PC-9 (cell line): ENCODE results near the gene PSORS1C1. TPM values are rescaled to one million over a fixed set of nuclear protein-coding genes. Genes with fewer than 3 reads are reported as not detected.

Experiments used
- BruUV-seq: library from RNA; stranded (reverse); fragments of 400-500 nt; replicated peaks from 2 replicates; lab custom pipeline; 2021; lab: Mats Ljungman, UMichigan
- CTCF ChIA-PET: fragments of 300-600 bp; sonication (Branson Sonifier 250); formaldehyde crosslinking; loops from one replicate; lab custom pipeline; 2022; ENCODE audit warnings: antibody characterized with exemption; lab: Charles Lee
- POLR2A ChIA-PET: fragments of 300-600 bp; sonication (Branson Sonifier 250); formaldehyde crosslinking; loops from one replicate; lab custom pipeline; 2022; ENCODE audit warnings: antibody characterized with exemption; ENCODE audit not compliant: unreplicated experiment; lab: Charles Lee
- DNase-seq, 2 experiments: peaks; one replicate each; pipeline versions ENCODE4 v3.0.0 to v3.0.0-alpha.2; 2015 to 2022; ENCODE audit warnings: mixed read lengths in 1 of 2
- H2AFZ ChIP-seq: fragments of 200-600 bp; sonication (generic); 2 replicates; pipeline ENCODE4 v1.8.1; 2017; ENCODE audit warnings: antibody characterized with exemption
- H3F3A ChIP-seq: fragments of 200-600 bp; sonication (generic); 2 replicates; pipeline ENCODE4 v1.8.1; 2017; ENCODE audit warnings: antibody characterized with exemption, mild to moderate bottlenecking, low read depth; ENCODE audit not compliant: insufficient read depth
- H3K27ac ChIP-seq: fragments of 200-600 bp; sonication (generic); 2 replicates; pipeline ENCODE4 v1.6.1; 2016; ENCODE audit warnings: mixed run types
- H3K27me3 ChIP-seq: fragments of 200-600 bp; sonication (generic); 2 replicates; pipeline ENCODE4 v1.6.1; 2016; ENCODE audit warnings: low read depth, mixed run types; ENCODE audit not compliant: insufficient read depth
- H3K36me3 ChIP-seq: fragments of 200-600 bp; sonication (generic); 2 replicates; pipeline ENCODE4 v1.6.1; 2016; ENCODE audit warnings: low read depth, mixed run types
- H3K4me1 ChIP-seq: fragments of 200-600 bp; sonication (generic); replicated peaks from 2 replicates; pipeline ENCODE4 v1.6.1; 2016; ENCODE audit warnings: mixed run types; ENCODE audit not compliant: insufficient read depth
- H3K4me2 ChIP-seq: fragments of 200-600 bp; sonication (generic); 2 replicates; pipeline ENCODE4 v1.6.1; 2017; ENCODE audit warnings: mixed run types
- H3K4me3 ChIP-seq: fragments of 200-600 bp; sonication (generic); 2 replicates; pipeline ENCODE4 v1.6.1; 2016; ENCODE audit warnings: mixed run types
- H3K79me2 ChIP-seq: fragments of 200-600 bp; sonication (generic); 2 replicates; pipeline ENCODE4 v1.6.1; 2017; ENCODE audit warnings: low read depth, mixed run types
- H3K9me2 ChIP-seq: fragments of 200-600 bp; sonication (generic); 2 replicates; pipeline ENCODE4 v1.8.1; 2017; ENCODE audit warnings: mild to moderate bottlenecking; ENCODE audit not compliant: insufficient read depth
- H3K9me3 ChIP-seq: fragments of 200-600 bp; sonication (generic); 2 replicates; pipeline ENCODE4 v1.8.1; 2016; ENCODE audit warnings: low read depth; ENCODE audit not compliant: insufficient read depth
- H4K20me1 ChIP-seq: fragments of 200-600 bp; sonication (generic); 2 replicates; pipeline ENCODE4 v1.8.1; 2017; ENCODE audit not compliant: insufficient read depth
- EZH2 ChIP-seq: fragments of 200-600 bp; sonication (generic); IDR thresholded peaks from 2 replicates; pipeline ENCODE4 v1.8.0; 2017; ENCODE audit warnings: antibody characterized with exemption, low read depth
- intact Hi-C: fragments of 100-400 bp; cut with micrococcal nuclease; formaldehyde crosslinking; loops from one replicate; pipeline ENCODE4 v1.10.0; 2022; ENCODE audit not compliant: unreplicated experiment
- total RNA-seq: library from RNA; stranded (reverse); gene quantifications from 2 replicates; pipeline ENCODE4 v1.2.3, GENCODE V29; 2021
- TF ChIP-seq, protein P1 (sequence below): fragments of 200-600 bp; sonication (generic); conservative IDR thresholded peaks from 2 replicates; pipeline ENCODE4 v1.6.1; 2017; ENCODE audit warnings: mixed run types, antibody characterized with exemption, mild to moderate bottlenecking, moderate library complexity

PSORS1C1 gene
- total RNA-seq, 1 experiment from 2014 or later, result 29.2 TPM

DNA sequence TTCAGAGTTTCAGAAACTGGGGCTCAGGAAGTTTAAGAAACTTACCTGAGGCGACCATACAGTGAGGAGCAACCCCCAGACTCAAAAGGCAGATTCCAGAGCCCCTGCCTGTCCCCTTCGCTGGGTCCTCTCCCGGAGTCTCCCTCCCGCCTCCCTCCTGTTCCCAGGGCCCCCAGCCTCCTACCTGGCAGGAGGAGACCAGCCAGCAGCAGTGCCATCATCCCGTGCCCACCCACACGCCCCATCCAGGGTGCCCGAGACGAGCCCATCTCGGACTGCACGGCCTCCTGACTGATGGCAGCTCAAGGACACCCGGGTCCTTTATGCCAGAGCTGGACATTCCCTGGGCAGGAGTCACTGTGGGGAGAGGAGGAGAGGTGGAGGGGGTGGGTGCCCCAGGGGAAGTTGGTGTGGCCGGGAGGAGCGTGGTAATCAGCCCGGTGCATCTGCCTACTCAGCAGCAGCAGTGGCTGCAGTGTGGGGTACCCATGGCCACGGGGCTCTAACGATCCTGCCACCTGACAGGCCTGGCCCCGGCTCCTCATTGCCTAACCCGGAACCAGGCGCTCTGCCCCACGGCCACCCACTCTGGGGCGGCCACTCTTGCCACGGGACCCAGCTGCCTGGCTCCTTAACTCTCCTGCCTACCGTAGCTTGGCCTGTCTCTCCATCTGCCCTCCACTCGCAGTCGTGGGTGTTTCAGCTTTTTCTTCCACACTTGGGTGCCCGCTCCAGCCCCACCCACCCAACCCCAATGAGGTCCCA is 5.7 kb downstream of the PSORS1C1 start, which contains the start of gene CDSN:
Gene CDSN, minus strand, starts transcription at position 296 of the 765 bp plus-strand sequence. Its CDS starts 27 bp downstream, at position 269.
- CTCF ChIA-PET, result no interaction called here

DNA sequence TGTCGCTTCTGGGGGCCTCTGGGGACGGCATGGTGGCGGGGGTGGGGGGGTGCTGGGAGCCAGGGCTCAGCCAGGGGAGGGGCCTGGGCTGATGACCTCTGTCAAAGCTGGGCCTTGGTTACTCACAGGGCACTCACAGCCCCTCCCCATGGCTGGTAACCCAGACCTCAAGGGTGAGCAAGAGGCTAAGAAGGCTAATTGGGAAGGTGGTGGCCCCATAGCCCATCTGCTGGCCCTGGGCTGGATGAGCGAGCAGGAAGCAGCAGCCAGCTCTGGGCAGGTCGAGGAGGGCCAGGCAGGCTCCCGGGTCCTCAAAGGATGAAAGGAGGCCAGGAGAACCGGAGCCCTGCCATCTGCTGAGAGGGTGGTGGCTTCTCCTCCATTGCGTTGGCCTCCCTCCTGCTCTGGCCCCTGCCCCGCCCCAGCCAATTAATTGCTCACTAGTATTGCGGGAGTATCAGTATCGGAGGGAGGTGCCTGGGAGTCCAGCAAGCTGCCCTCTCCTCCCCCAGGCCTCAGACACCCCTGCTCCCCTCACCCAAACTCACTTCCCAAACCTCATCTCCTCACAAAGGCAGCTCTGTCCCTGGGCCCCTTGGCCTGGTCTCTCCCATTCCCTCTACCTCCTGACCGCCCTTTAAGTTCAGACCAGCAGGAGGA is 6.7 kb downstream of the PSORS1C1 start:
- BruUV-seq, result no TSS peak

More for the DNA sequence above, 5.7 kb downstream of the PSORS1C1 start, which contains the start of gene CDSN:
- peaks cover 17% of the 10 kb centered on the region for H3K4me1 ChIP-seq
- TF ChIP-seq, protein P1, sequence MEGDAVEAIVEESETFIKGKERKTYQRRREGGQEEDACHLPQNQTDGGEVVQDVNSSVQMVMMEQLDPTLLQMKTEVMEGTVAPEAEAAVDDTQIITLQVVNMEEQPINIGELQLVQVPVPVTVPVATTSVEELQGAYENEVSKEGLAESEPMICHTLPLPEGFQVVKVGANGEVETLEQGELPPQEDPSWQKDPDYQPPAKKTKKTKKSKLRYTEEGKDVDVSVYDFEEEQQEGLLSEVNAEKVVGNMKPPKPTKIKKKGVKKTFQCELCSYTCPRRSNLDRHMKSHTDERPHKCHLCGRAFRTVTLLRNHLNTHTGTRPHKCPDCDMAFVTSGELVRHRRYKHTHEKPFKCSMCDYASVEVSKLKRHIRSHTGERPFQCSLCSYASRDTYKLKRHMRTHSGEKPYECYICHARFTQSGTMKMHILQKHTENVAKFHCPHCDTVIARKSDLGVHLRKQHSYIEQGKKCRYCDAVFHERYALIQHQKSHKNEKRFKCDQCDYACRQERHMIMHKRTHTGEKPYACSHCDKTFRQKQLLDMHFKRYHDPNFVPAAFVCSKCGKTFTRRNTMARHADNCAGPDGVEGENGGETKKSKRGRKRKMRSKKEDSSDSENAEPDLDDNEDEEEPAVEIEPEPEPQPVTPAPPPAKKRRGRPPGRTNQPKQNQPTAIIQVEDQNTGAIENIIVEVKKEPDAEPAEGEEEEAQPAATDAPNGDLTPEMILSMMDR, result no peak
- no peak for TF ChIP-seq EZH2
- H3K9me2 ChIP-seq, result no peaks in the 10 kb centered on the region
- no peaks in the 10 kb centered on the region; the same call in 1 of the 2 replicates for H3F3A ChIP-seq
- H4K20me1 ChIP-seq, result no peaks in the 10 kb centered on the region
- no peak within 1 kb of the TSS for H2AFZ ChIP-seq
- H3K36me3 ChIP-seq, result no peaks in the 10 kb centered on the region
- POLR2A ChIA-PET, result no interaction called here
- no peak within 1 kb of the TSS for H3K27ac ChIP-seq
- H3K4me3 ChIP-seq, result no peak within 1 kb of the TSS
- BruUV-seq, result no TSS peak
- H3K27me3 ChIP-seq, result no peaks in the 10 kb centered on the region
- H3K79me2 ChIP-seq, result peaks cover 13% of the 10 kb centered on the region
- no peak within 1 kb of the TSS for H3K4me2 ChIP-seq
- intact Hi-C loops, result no loop called here
- DNase-seq, result no peak
- no peaks in the 10 kb centered on the region for H3K9me3 ChIP-seq

More for the DNA sequence above, 6.7 kb downstream of the PSORS1C1 start:
- Histone ChIP-seq H4K20me1 (no peaks in the 10 kb centered on the region; the same call in 1 of the 2 replicates), H3K9me3 (no peaks in the 10 kb centered on the region), H3K4me2 (no peak overlapping the region), H3K27ac (no peak overlapping the region), H3K4me1 (peaks cover 15% of the 10 kb centered on the region), H2AFZ (no peak overlapping the region), H3K36me3 (no peaks in the 10 kb centered on the region), H3K4me3 (no peak overlapping the region), H3F3A (no peaks in the 10 kb centered on the region), H3K79me2 (peaks cover 8% of the 10 kb centered on the region; the same call in 1 of the 2 replicates), H3K9me2 (no peaks in the 10 kb centered on the region), H3K27me3 (no peaks in the 10 kb centered on the region)
- intact Hi-C loops, result no loop called here
- TF ChIP-seq, protein P1, result no peak
- TF ChIP-seq EZH2, result no peak
- POLR2A ChIA-PET, result no interaction called here
- CTCF ChIA-PET, result interaction anchor here (0.6 kb wide), 1 partner anchor 430 kb away, joined by 6 read pairs; no protein-coding TSS in a partner anchor
- no peak for DNase-seq
